Bronchial epithelial cell (primary cell): ENCODE data around the gene MRPL45. TPM values are rescaled to one million over a fixed set of nuclear protein-coding genes. Genes with fewer than 3 reads are reported as not detected.

Source experiments
- DNase-seq: peaks from one replicate; pipeline ENCODE4 v3.0.0-alpha.2; 2010; ENCODE audit warnings: low read depth
- FAIRE-seq: peaks from 2 replicates; lab custom pipeline; 2011; peaks lifted over from hg19 to GRCh38; lab: Jason Lieb, UNC
- H3K27me3 ChIP-seq: 2 replicates; pipeline ENCODE4 v1.5.1; 2011; ENCODE audit warnings: low read length; ENCODE audit not compliant: control insufficient read depth, insufficient read depth
- H3K36me3 ChIP-seq: 2 replicates; pipeline ENCODE4 v1.5.1; 2011; ENCODE audit warnings: low read length; ENCODE audit not compliant: control insufficient read depth, insufficient read depth
- H3K4me3 ChIP-seq: 2 replicates; pipeline ENCODE4 v1.5.1; 2011; ENCODE audit warnings: mild to moderate bottlenecking, low read depth, low read length, control low read depth
- total RNA-seq: library from RNA; depleted of rRNA; stranded (reverse); fragments of >200 nt; gene quantifications from 2 replicates; pipeline ENCODE4 v1.2.1, GENCODE V29; 2014
- TF ChIP-seq, protein P1 (sequence below): IDR thresholded peaks from 2 replicates; pipeline ENCODE4 v1.5.1; 2011; ENCODE audit warnings: mild to moderate bottlenecking, moderate library complexity, low read length, control low read depth, inconsistent platforms; ENCODE audit not compliant: insufficient read depth, severe bottlenecking

MRPL45 gene
- total RNA-seq, 1 donor from 2014 or later, result 23.7 TPM

- TF ChIP-seq, protein P1, sequence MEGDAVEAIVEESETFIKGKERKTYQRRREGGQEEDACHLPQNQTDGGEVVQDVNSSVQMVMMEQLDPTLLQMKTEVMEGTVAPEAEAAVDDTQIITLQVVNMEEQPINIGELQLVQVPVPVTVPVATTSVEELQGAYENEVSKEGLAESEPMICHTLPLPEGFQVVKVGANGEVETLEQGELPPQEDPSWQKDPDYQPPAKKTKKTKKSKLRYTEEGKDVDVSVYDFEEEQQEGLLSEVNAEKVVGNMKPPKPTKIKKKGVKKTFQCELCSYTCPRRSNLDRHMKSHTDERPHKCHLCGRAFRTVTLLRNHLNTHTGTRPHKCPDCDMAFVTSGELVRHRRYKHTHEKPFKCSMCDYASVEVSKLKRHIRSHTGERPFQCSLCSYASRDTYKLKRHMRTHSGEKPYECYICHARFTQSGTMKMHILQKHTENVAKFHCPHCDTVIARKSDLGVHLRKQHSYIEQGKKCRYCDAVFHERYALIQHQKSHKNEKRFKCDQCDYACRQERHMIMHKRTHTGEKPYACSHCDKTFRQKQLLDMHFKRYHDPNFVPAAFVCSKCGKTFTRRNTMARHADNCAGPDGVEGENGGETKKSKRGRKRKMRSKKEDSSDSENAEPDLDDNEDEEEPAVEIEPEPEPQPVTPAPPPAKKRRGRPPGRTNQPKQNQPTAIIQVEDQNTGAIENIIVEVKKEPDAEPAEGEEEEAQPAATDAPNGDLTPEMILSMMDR, result no peak
- FAIRE-seq (no peak), DNase-seq (no peak)
- no peak overlapping the region for H3K4me3 ChIP-seq
- no peaks in the 10 kb centered on the region for H3K36me3 ChIP-seq
- peaks cover 1% of the 10 kb centered on the region for H3K27me3 ChIP-seq
Observed at GRCh38 chr17:38339891-38340290, 42.9 kb downstream of the MRPL45 start.

GRCh38 chr17:38341035-38341721, 44.2 kb downstream of the MRPL45 start:
- DNase-seq, result peak; percentile 49

DNA sequence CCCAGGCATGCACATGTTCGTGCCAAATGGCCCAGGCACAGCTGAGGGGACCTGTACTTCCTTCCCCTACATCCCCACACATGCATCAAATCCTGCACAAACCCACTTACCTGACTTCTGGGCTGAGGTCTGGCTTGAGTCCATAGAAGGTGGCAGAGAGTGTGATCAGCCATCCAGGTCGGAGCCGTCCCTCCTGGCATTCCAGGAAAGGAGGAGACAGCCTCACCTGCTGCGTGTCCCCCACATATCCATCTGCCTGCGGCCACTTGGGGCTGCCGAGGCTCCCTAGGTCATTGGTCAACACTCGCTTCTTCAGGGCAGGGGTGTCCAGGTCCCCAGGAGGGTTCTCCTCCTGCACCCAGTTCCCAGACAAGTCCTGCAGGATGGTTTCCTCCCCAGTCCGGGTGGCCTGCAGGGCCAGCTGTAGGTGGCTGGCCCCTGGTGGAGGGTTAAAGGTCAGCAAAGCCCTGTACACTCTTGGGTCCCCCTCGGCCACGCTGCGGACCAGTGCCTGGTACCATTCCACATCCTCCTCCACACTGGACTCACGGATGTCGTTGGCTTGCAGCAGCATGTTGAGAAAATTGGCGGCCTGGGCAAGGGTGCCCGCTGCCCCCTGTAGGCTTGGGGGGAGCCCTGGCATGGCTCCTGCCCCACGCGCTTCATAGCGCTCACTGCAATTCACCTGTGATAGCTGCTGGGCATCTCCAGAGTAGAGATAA, 46.1 kb downstream of the MRPL45 start:
- DNase-seq (no peak), FAIRE-seq (no peak)
- Histone ChIP-seq H3K4me3 (no peak overlapping the region), H3K36me3 (no peaks in the 10 kb centered on the region), H3K27me3 (no peaks in the 10 kb centered on the region)
- TF ChIP-seq, protein P1, result no peak

More at GRCh38 chr17:38341035-38341721, 44.2 kb downstream of the MRPL45 start:
- Histone ChIP-seq H3K4me3 (no peak overlapping the region), H3K27me3 (peaks cover 1% of the 10 kb centered on the region), H3K36me3 (no peaks in the 10 kb centered on the region)
- TF ChIP-seq, protein P1, result no peak
- FAIRE-seq, result no peak

DNA sequence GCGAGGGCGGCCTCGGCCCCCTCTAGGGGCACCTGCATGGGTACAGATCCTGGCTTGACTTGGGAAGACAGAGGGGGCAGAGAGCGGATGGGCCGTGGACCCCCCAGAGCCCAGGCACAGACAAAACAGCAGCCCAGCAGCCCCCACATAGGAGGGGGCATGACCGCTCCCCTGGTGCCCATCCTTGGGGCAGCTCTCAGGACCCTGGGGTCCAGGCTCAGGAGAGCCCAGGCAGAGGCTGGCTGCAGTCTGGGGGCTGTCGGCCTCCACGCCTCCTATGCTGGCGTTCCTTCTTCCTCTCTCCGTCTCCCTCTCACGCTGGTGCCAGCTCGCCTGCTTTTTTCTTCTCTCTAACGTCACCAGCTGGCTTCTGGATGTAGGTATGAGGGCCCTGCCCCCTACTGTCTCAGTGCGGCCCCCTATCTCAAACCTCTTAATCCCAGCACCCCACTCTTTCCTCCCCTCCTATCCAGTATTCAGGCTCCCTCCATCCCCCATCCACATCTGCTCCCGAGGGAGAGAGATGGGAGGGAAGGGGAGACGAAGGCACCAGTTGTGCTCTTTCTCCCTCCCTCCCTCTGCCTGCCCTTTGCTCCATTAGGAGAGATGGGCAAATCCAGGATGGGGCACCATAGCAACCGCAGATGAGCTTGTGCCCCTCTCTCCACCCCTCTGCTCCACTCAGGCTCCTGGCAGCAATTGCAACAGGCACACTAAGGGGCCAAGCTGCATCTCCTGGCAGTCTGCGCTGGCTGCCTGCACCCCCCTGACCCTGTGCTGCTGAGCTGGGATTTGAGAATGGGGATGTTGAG, 46.8 kb downstream of the MRPL45 start, which contains the start of gene GPR179:
GPR179 (minus strand) TSS at position 349 of the 812 bp plus-strand sequence; CDS start at position 182, 167 bp downstream.
- TF ChIP-seq, protein P1, result no peak
- H3K4me3 ChIP-seq, result no peak within 1 kb of the TSS
- no peaks in the 10 kb centered on the region for H3K36me3 ChIP-seq
- FAIRE-seq (no peak), DNase-seq (no peak)
- no peaks in the 10 kb centered on the region for H3K27me3 ChIP-seq

DNA sequence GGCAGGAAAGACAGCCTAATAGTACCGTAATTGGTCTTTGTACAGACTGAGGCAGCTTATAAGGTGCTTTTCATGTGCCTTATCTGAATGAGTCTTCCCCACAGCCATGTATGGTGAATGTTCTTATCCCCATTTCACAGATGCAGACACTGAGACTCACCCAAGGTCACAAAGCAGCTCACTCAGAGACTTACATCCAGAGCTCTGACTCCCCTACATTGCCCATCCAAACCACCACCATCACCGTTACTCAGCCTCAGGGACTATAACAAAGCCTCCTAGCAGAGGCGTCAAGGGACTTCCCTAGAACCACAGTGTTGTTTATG, 47.4 kb downstream of the MRPL45 start:
- DNase-seq, result no peak
- no peak overlapping the region for H3K4me3 ChIP-seq
- FAIRE-seq, result no peak
- TF ChIP-seq, protein P1, result no peak
- no peaks in the 10 kb centered on the region for H3K27me3 ChIP-seq
- H3K36me3 ChIP-seq, result no peaks in the 10 kb centered on the region
